Esophagus squamous epithelium (tissue), 5 donors: ENCODE results near the gene KIF5C. TPM values are rescaled to one million over a fixed set of nuclear protein-coding genes. Genes with fewer than 3 reads are reported as not detected.

ENCODE experiments used
- DNase-seq: peaks from one replicate; lab custom pipeline; 2025; lab: John Stamatoyannopoulos, UW
- H3K27ac ChIP-seq, 4 donors: fragments of 200-600 bp; sonication (generic); one replicate each; pipeline ENCODE4 v1.5.1; 2016 to 2019; ENCODE audit warnings: mild to moderate bottlenecking in 1 of 4
- H3K27me3 ChIP-seq, 4 donors: fragments of 200-600 bp; sonication (generic); 1 replicate in 3 of 4; 2 replicates in 1 of 4; pipeline versions ENCODE4 v1.5.1 to v1.6.0; 2017 to 2021; ENCODE audit warnings: antibody characterized with exemption in 1 of 4
- H3K36me3 ChIP-seq, 3 donors: fragments of 200-600 bp; sonication (generic); one replicate each; pipeline ENCODE4 v1.5.1; 2016 to 2019
- H3K4me1 ChIP-seq, 3 donors: fragments of 200-600 bp; sonication (generic); one replicate each; pipeline ENCODE4 v1.5.1; 2017 to 2019
- H3K4me3 ChIP-seq, 4 donors: fragments of 200-600 bp; sonication (generic); 1 replicate in 3 of 4; 2 replicates in 1 of 4; pipeline ENCODE4 v1.5.1; 2016 to 2019; ENCODE audit warnings: mild to moderate bottlenecking in 2 of 4, moderate library complexity in 1 of 4
- H3K9me3 ChIP-seq, 3 donors: fragments of 200-600 bp; sonication (generic); one replicate each; pipeline ENCODE4 v1.5.1; 2016 to 2019
- POLR2A ChIP-seq, 4 donors: fragments of 450-650 bp; IDR thresholded peaks; one replicate each; pipeline ENCODE4 v1.6.1; 2017; ENCODE audit warnings: antibody characterized with exemption in 4 of 4, mild to moderate bottlenecking in 4 of 4, moderate library complexity in 3 of 4
- WGBS, 2 donors: methylation state at CpG; one replicate each; pipeline ENCODE4 v1.1.5; 2018; 5-methylcytosine and 5-hydroxymethylcytosine counted together
- intact Hi-C: fragments of 100-400 bp; cut with DNase I; formaldehyde crosslinking; loops from one replicate; pipeline ENCODE4 v1.15.0; 2022
- total RNA-seq, 4 donors: library from RNA; depleted of rRNA; stranded (reverse); fragments of >200 nt; gene quantifications; one replicate each; pipeline ENCODE4 v1.1.0, GENCODE V29; 2016
- TF ChIP-seq, protein P1 (sequence below), 6 experiments: fragments of 450-650 bp in 4 of 6; fragments of 200-600 bp in 2 of 6; sonication (generic) in 2 of 6; IDR thresholded peaks; one replicate each; pipeline ENCODE4 v1.5.1; 2016 to 2019; ENCODE audit warnings: antibody characterized with exemption in 6 of 6, mild to moderate bottlenecking in 4 of 6, moderate library complexity in 4 of 6
- donor health status: DM: yes; HTN: yes; CAD: no.

Gene KIF5C
- total RNA-seq, 4 donors from 2014 or later: 0.09 to 2.3 (median 0.41) TPM; not detected in 1

- no peaks in the 10 kb centered on the region for H3K4me1 ChIP-seq
- 48 to 88% methylated on average over 3 of the region's 3 CpGs for WGBS, 2 donors
- intact Hi-C loops: no loop called here
- no peak for TF ChIP-seq POLR2A (IDR thresholded peaks at IDR 0.05)
- TF ChIP-seq, protein P1, sequence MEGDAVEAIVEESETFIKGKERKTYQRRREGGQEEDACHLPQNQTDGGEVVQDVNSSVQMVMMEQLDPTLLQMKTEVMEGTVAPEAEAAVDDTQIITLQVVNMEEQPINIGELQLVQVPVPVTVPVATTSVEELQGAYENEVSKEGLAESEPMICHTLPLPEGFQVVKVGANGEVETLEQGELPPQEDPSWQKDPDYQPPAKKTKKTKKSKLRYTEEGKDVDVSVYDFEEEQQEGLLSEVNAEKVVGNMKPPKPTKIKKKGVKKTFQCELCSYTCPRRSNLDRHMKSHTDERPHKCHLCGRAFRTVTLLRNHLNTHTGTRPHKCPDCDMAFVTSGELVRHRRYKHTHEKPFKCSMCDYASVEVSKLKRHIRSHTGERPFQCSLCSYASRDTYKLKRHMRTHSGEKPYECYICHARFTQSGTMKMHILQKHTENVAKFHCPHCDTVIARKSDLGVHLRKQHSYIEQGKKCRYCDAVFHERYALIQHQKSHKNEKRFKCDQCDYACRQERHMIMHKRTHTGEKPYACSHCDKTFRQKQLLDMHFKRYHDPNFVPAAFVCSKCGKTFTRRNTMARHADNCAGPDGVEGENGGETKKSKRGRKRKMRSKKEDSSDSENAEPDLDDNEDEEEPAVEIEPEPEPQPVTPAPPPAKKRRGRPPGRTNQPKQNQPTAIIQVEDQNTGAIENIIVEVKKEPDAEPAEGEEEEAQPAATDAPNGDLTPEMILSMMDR (IDR thresholded peaks at IDR 0.05): no peak
- H3K36me3 ChIP-seq: no peaks in the 10 kb centered on the region
- peaks cover 0 to 10% (median 0%) of the 10 kb centered on the region in 4 donors for H3K27me3 ChIP-seq
- H3K4me3 ChIP-seq: no peak overlapping the region
- DNase-seq: no peak
- no peaks in the 10 kb centered on the region for H3K9me3 ChIP-seq
- H3K27ac ChIP-seq: no peak overlapping the region
Observed at GRCh38 chr2:148928395-148928794, 53.4 kb downstream of the KIF5C start.

- intact Hi-C loops: no loop called here
- no peaks in the 10 kb centered on the region for H3K36me3 ChIP-seq
- no peaks in the 10 kb centered on the region for H3K9me3 ChIP-seq
- H3K4me1 ChIP-seq: no peaks in the 10 kb centered on the region
- peaks cover 0 to 10% (median 0%) of the 10 kb centered on the region in 4 donors for H3K27me3 ChIP-seq
- TF ChIP-seq POLR2A (IDR thresholded peaks at IDR 0.05): no peak
- TF ChIP-seq, protein P1 (IDR thresholded peaks at IDR 0.05): no peak
- no peak overlapping the region for H3K4me3 ChIP-seq
- DNase-seq: no peak
- 52 to 53% methylated on average over 9 of the region's 9 CpGs for WGBS, 2 donors
- H3K27ac ChIP-seq: no peak overlapping the region
Observed at GRCh38 chr2:148930046-148930775, 55.2 kb downstream of the KIF5C start.

DNA sequence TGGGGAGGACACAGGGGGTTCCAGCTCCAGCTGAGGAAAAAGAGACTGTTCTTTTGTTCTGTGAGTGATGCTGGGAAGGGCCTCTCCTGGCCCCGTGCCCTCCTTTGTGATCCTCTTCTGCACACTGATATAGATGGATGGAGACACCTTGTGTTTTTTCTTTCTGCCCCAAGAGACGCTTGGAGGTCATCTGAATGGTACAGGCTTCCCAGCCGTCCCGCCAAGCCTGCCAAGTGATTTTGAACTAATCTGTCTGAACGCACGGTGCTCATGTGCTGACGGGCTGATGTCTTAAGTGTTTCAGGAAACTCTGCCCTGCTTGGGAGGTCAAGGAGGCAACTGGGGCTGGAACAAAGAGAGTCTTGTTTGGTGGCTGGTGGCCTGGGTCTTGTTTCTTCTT lies 57.5 kb downstream of the KIF5C start:
- Histone ChIP-seq H3K4me1 (no peaks in the 10 kb centered on the region), H3K4me3 (no peak overlapping the region), H3K9me3 (no peaks in the 10 kb centered on the region), H3K27me3 (peaks cover 0 to 10% (median 0%) of the 10 kb centered on the region in 4 donors), H3K27ac (no peak overlapping the region), H3K36me3 (no peaks in the 10 kb centered on the region)
- TF ChIP-seq, protein P1 (IDR thresholded peaks at IDR 0.05): no peak
- TF ChIP-seq POLR2A (IDR thresholded peaks at IDR 0.05): no peak
- DNase-seq: no peak
- WGBS, 2 donors: 85% methylated on average over 6 of the region's 7 CpGs
- intact Hi-C loops: no loop called here

DNA sequence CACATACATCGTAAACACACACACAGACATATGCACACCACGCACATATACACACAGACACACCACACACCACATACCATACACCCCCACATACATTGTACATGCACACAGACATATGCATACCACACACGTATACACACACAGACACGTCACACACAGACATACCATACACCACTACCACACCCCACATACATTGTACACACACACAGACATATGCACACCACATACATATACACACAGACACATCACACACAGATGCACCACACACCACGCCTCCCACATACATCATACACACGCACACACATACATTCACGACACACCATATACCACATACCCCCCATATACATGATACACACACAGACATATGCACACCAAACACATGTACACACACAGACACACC lies 58.4 kb downstream of the KIF5C start:
- 92 to 94% methylated on average over 7 of the region's 7 CpGs for WGBS, 2 donors
- no peak overlapping the region for H3K4me3 ChIP-seq
- peaks cover 0 to 10% (median 0%) of the 10 kb centered on the region in 4 donors for H3K27me3 ChIP-seq
- H3K9me3 ChIP-seq: no peaks in the 10 kb centered on the region
- no peak for TF ChIP-seq POLR2A (IDR thresholded peaks at IDR 0.05)
- TF ChIP-seq, protein P1 (IDR thresholded peaks at IDR 0.05): no peak
- no peaks in the 10 kb centered on the region for H3K36me3 ChIP-seq
- no peak for DNase-seq
- H3K4me1 ChIP-seq: no peaks in the 10 kb centered on the region
- H3K27ac ChIP-seq: no peak overlapping the region
- intact Hi-C loops: no loop called here

DNA sequence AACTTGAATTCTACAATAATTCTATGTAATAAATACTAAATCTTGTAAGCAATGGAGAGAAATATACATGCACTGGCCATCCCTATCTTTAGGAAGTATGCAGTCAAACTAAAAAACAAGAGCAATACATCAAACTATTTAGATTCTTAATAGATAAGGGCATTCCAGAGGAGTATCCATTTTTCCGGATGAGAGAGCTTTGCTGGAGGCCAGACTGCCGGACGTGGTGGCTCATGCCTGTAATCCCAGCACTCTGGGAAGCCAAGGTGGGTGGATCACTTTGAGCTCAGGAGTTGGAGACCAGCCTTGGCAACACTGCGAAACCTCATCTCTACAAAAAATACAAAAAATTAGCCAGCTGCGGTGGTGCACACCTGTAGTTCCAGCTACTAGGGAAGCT lies 60.8 kb downstream of the KIF5C start:
- WGBS, 2 donors: 57 to 65% methylated on average over 4 to 5 of the region's 5 CpGs
- Histone ChIP-seq H3K4me1 (no peaks in the 10 kb centered on the region), H3K4me3 (no peak overlapping the region), H3K36me3 (no peaks in the 10 kb centered on the region), H3K9me3 (no peaks in the 10 kb centered on the region), H3K27ac (no peak overlapping the region), H3K27me3 (peaks cover 0 to 10% (median 0%) of the 10 kb centered on the region in 4 donors)
- TF ChIP-seq, protein P1 (IDR thresholded peaks at IDR 0.05): no peak
- no peak for TF ChIP-seq POLR2A (IDR thresholded peaks at IDR 0.05)
- no peak for DNase-seq
- intact Hi-C loops: no loop called here
